Fibroblast of mammary gland (primary cell): ENCODE data around the gene PDZD8.
"Not testable (repeated sequence)": the region's sequence is repeated elsewhere in the genome, so short reads cannot be mapped to it uniquely, and the experiment has no call there.

Source experiments
- DNase-seq: peaks from one replicate; pipeline ENCODE4 v3.0.0-alpha.2; 2010; ENCODE audit warnings: low read depth
- H3K4me3 ChIP-seq: 2 replicates; pipeline ENCODE4 v1.5.1; 2011; ENCODE audit warnings: low read depth, mild to moderate bottlenecking, low read length, moderate library complexity; ENCODE audit not compliant: control insufficient read depth
- TF ChIP-seq, protein P1 (sequence below): conservative IDR thresholded peaks from 2 replicates; pipeline ENCODE4 v1.5.1; 2011; ENCODE audit warnings: low read depth, low read length, inconsistent platforms; ENCODE audit not compliant: control insufficient read depth, insufficient read depth

The PDZD8 gene

DNA sequence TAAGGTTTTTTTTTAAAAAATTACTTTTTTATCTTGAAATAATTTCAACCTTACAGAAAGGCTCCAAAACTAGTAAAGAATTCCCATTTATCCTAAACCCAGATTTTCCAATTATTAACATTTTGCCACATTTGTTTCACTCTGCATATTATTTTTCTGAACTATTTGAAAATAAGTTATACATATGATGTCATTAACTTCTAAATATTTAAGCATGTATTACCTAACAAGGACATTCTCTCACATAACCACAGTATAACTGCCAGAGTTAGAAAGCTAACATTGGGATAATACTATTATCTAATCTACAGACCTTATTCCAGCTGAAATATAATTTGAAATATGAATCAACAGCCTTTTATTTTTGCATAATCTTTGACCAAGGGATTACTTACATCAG, 68.6 kb downstream of the PDZD8 start:
- no peak overlapping the region for H3K4me3 ChIP-seq
- no peak for DNase-seq
- TF ChIP-seq, protein P1, sequence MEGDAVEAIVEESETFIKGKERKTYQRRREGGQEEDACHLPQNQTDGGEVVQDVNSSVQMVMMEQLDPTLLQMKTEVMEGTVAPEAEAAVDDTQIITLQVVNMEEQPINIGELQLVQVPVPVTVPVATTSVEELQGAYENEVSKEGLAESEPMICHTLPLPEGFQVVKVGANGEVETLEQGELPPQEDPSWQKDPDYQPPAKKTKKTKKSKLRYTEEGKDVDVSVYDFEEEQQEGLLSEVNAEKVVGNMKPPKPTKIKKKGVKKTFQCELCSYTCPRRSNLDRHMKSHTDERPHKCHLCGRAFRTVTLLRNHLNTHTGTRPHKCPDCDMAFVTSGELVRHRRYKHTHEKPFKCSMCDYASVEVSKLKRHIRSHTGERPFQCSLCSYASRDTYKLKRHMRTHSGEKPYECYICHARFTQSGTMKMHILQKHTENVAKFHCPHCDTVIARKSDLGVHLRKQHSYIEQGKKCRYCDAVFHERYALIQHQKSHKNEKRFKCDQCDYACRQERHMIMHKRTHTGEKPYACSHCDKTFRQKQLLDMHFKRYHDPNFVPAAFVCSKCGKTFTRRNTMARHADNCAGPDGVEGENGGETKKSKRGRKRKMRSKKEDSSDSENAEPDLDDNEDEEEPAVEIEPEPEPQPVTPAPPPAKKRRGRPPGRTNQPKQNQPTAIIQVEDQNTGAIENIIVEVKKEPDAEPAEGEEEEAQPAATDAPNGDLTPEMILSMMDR: no peak

- not testable (repeated sequence) for H3K4me3 ChIP-seq, DNase-seq
Measured at GRCh38 chr10:117303451-117303850, 71.8 kb downstream of the PDZD8 start.

DNA sequence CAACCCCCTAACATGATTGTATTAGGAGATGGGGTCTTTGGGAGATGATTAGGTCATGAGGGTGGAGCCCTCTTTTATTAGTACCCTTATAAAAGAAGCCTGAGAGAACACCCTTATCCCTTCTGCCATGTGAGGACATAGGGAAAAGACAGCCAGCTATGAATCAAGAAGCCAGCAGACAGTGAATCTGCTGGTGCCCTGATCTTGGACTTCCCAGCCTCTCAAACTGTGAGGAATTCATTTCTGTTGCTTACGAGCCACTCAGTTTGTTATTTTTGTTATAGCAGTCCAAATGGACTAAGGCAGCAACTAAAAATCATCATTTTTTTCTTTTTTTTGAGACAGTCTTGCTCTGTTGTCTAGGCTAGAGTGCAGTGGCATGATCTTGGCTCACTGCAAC, 74.6 kb downstream of the PDZD8 start:
- no peak for DNase-seq
- TF ChIP-seq, protein P1: no peak
- no peak overlapping the region for H3K4me3 ChIP-seq

GRCh38 chr10:117299435-117299834, 75.8 kb downstream of the PDZD8 start:
- DNase-seq: no peak
- TF ChIP-seq, protein P1: no peak
- H3K4me3 ChIP-seq: no peak overlapping the region

GRCh38 chr10:117298219-117298618, 77.0 kb downstream of the PDZD8 start:
- TF ChIP-seq, protein P1: no peak
- no peak for DNase-seq

DNA sequence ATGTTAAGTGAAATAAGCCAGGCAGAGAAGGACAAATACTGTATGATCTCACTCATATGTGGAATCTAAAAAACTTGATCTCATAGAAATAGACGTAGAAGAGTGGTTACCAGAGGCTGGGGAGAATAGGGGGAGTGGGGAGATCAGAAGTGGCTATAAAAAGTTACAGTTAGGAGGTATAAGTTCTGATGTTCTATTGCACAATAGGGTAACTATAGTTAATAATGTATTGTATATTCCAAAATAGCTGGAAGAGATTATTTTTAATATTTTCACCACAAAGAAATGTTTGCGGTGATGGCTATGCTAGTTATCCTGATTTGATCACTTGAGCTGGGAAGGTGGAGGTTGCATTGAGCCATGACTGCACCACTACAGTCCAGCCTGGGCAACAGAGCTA, 80.5 kb downstream of the PDZD8 start:
- no peak for DNase-seq
- TF ChIP-seq, protein P1: no peak
- no peak overlapping the region for H3K4me3 ChIP-seq

More at GRCh38 chr10:117298219-117298618, 77.0 kb downstream of the PDZD8 start:
- no peak overlapping the region for H3K4me3 ChIP-seq

GRCh38 chr10:117294039-117294645, 81.1 kb downstream of the PDZD8 start:
- TF ChIP-seq, protein P1: no peak
- DNase-seq: no peak
- H3K4me3 ChIP-seq: no peak overlapping the region

GRCh38 chr10:117290872-117291271, 84.4 kb downstream of the PDZD8 start:
- H3K4me3 ChIP-seq, DNase-seq: not testable (repeated sequence)
